SU-DHL-6 (cell line): ENCODE measurements around the gene NPAS3.

Experiments used
- H2AFZ ChIP-seq: fragments of 200-600 bp; sonication (generic); 2 replicates; pipeline ENCODE4 v1.6.1; 2014; ENCODE audit warnings: low read depth, mild to moderate bottlenecking, moderate library complexity, mixed read lengths, antibody characterized with exemption, low read length; ENCODE audit not compliant: severe bottlenecking
- H3F3A ChIP-seq: fragments of 200-600 bp; shearing (Covaris generic); 2 replicates; pipeline ENCODE4 v1.6.0; 2016; ENCODE audit warnings: antibody characterized with exemption, mild to moderate bottlenecking; ENCODE audit not compliant: insufficient read depth
- H3K27ac ChIP-seq: fragments of 200-600 bp; sonication (generic); 2 replicates; pipeline ENCODE4 v1.5.1; 2016; ENCODE audit warnings: low read depth, mild to moderate bottlenecking, low read length, moderate library complexity, mixed read lengths
- H3K27me3 ChIP-seq: fragments of 200-600 bp; sonication (generic), shearing (Covaris generic); 2 replicates; pipeline ENCODE4 v1.6.0; 2014; ENCODE audit warnings: mild to moderate bottlenecking, low read length
- H3K36me3 ChIP-seq: fragments of 200-600 bp; sonication (generic); 2 replicates; pipeline ENCODE4 v1.6.1; 2014; ENCODE audit warnings: mild to moderate bottlenecking, low read length, mixed read lengths
- H3K4me2 ChIP-seq: fragments of 300-600, 200-600 bp; shearing (Covaris generic), sonication (generic); 2 replicates; pipeline ENCODE4 v1.6.0; 2014; ENCODE audit warnings: low read length, low read depth, mild to moderate bottlenecking; ENCODE audit not compliant: poor library complexity, severe bottlenecking
- H3K4me3 ChIP-seq: fragments of 200-600 bp; sonication (generic); 2 replicates; pipeline ENCODE4 v1.5.1; 2014; ENCODE audit warnings: antibody characterized with exemption, low read length, mild to moderate bottlenecking, mixed read lengths; ENCODE audit not compliant: insufficient read depth, poor library complexity, severe bottlenecking
- H3K79me2 ChIP-seq: fragments of 200-600 bp; sonication (generic); 2 replicates; pipeline ENCODE4 v1.6.1; 2014; ENCODE audit warnings: mild to moderate bottlenecking, low read length, moderate library complexity; ENCODE audit not compliant: insufficient read depth
- H3K9ac ChIP-seq: fragments of 200-600 bp; sonication (generic); 2 replicates; pipeline ENCODE4 v1.7.0; 2014; ENCODE audit warnings: mild to moderate bottlenecking, low read length
- H3K9me2 ChIP-seq: fragments of 200-600 bp; sonication (generic); replicated peaks from 2 replicates; pipeline ENCODE4 v1.6.1; 2014; ENCODE audit warnings: low read length; ENCODE audit not compliant: insufficient read depth
- H3K9me3 ChIP-seq: fragments of 200-600 bp; sonication (generic); 2 replicates; pipeline ENCODE4 v1.6.1; 2014; ENCODE audit warnings: low read length, mixed read lengths; ENCODE audit not compliant: insufficient read depth
- H4K20me1 ChIP-seq: fragments of 200-600 bp; sonication (generic); 2 replicates; pipeline ENCODE4 v1.6.1; 2014; ENCODE audit warnings: low read depth, mild to moderate bottlenecking, antibody characterized with exemption, low read length, moderate library complexity, mixed read lengths
- CTCF ChIP-seq: fragments of 200-600 bp; sonication (generic); IDR thresholded peaks from one replicate; pipeline ENCODE4 v1.5.1; 2017; ENCODE audit warnings: antibody characterized with exemption, mild to moderate bottlenecking, low read length, moderate library complexity; ENCODE audit not compliant: insufficient read depth, poor library complexity, severe bottlenecking
- EZH2phosphoT487 ChIP-seq: fragments of 200-600 bp; sonication (generic), shearing (Covaris generic); conservative IDR thresholded peaks from 2 replicates; pipeline ENCODE4 v1.6.1; 2018; ENCODE audit warnings: mild to moderate bottlenecking, antibody characterized with exemption, low read length, moderate library complexity, mixed read lengths

The NPAS3 gene

GRCh38 chr14:33686218-33686617 is 747.5 kb downstream of the NPAS3 start:
- Histone ChIP-seq H3K27me3 (no peaks in the 10 kb centered on the region), H3K79me2 (no peaks in the 10 kb centered on the region), H2AFZ (no peak overlapping the region), H3K36me3 (no peaks in the 10 kb centered on the region), H4K20me1 (no peaks in the 10 kb centered on the region), H3F3A (no peaks in the 10 kb centered on the region), H3K9me3 (no peaks in the 10 kb centered on the region), H3K4me2 (no peak overlapping the region), H3K9ac (no peak overlapping the region), H3K27ac (no peak overlapping the region), H3K9me2 (no peaks in the 10 kb centered on the region), H3K4me3 (no peak overlapping the region)
- TF ChIP-seq EZH2phosphoT487 (no peak), CTCF (no peak)

GRCh38 chr14:33686856-33687255 is 748.2 kb downstream of the NPAS3 start:
- H4K20me1 ChIP-seq, result no peaks in the 10 kb centered on the region
- H3K4me3 ChIP-seq, result no peak overlapping the region
- H3K79me2 ChIP-seq, result no peaks in the 10 kb centered on the region
- H3F3A ChIP-seq, result no peaks in the 10 kb centered on the region
- no peaks in the 10 kb centered on the region for H3K36me3 ChIP-seq
- no peak overlapping the region for H3K9ac ChIP-seq
- H3K9me2 ChIP-seq, result no peaks in the 10 kb centered on the region
- no peak for TF ChIP-seq CTCF
- TF ChIP-seq EZH2phosphoT487, result no peak
- H3K4me2 ChIP-seq, result no peak overlapping the region
- no peak overlapping the region for H2AFZ ChIP-seq
- H3K27me3 ChIP-seq, result no peaks in the 10 kb centered on the region
- no peaks in the 10 kb centered on the region for H3K9me3 ChIP-seq
- H3K27ac ChIP-seq, result no peak overlapping the region

GRCh38 chr14:33689680-33690079 is 751.0 kb downstream of the NPAS3 start:
- Histone ChIP-seq H2AFZ (no peak overlapping the region), H3K9me2 (no peaks in the 10 kb centered on the region), H3K4me3 (no peak overlapping the region), H4K20me1 (no peaks in the 10 kb centered on the region), H3K36me3 (no peaks in the 10 kb centered on the region), H3K27ac (no peak overlapping the region), H3K79me2 (no peaks in the 10 kb centered on the region), H3K9ac (no peak overlapping the region), H3K4me2 (no peak overlapping the region), H3F3A (no peaks in the 10 kb centered on the region), H3K9me3 (no peaks in the 10 kb centered on the region), H3K27me3 (no peaks in the 10 kb centered on the region)
- TF ChIP-seq CTCF (no peak), EZH2phosphoT487 (no peak)
